Measurements from ENCODE around the gene ITPK1. TPM values are rescaled to one million over a fixed set of nuclear protein-coding genes. Genes with fewer than 3 reads are reported as not detected.

The ITPK1 gene
- polyA plus RNA-seq, 4 donors, result 98.8 to 153 (median 138) TPM

DNA sequence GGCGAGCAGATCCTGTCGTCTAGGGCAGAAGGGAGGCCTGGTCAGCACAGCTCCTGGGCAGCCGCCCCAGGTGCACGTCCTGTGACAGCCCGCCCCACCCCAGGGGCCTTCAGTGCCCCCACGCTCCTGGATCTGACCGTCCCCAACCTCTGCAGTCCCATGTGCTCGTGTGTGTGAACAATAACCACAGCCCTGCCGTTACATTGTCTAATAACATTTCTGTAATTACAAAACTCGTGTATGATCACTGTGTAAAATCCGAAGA is 153.0 kb downstream of the ITPK1 start:
- WGBS, 3 donors, result 92 to 96% (median 94%) methylated on average over 11 of the region's 11 CpGs
- no peak for DNase-seq
- no peak for FAIRE-seq

GRCh38 chr14:92962031-92962830 is 153.5 kb downstream of the ITPK1 start:
- Histone ChIP-seq H3K4me3 (ENCODE audit: low read depth in 1 of 3, low read length in 3 of 3) (no peak overlapping the region), H3K4me1 (ENCODE audit: control insufficient read depth in 3 of 3, insufficient read depth in 2 of 3, low read depth in 1 of 3, low read length in 2 of 3) (peaks cover 0 to 5% (median 0%) of the 10 kb centered on the region in 3 donors), H3K9me3 (ENCODE audit: control insufficient read depth in 2 of 2, insufficient read depth in 1 of 2, low read depth in 1 of 2, low read length in 1 of 2) (peaks cover 0 to 4% of the 10 kb centered on the region in 2 donors), H3K27ac (ENCODE audit: low read depth in 1 of 3, low read length in 2 of 3) (no peak overlapping the region), H3K36me3 (ENCODE audit: control insufficient read depth in 3 of 3, insufficient read depth in 2 of 3, low read depth in 1 of 3, low read length in 3 of 3) (peaks cover 4 to 72% (median 13%) of the 10 kb centered on the region in 3 donors), H3K27me3 (ENCODE audit: control insufficient read depth in 3 of 3, insufficient read depth in 3 of 3, low read length in 3 of 3) (no peaks in the 10 kb centered on the region)
- FAIRE-seq (no peak), DNase-seq (no peak)
- WGBS, 3 donors, result 90 to 94% (median 92%) methylated on average over 20 of the region's 20 CpGs

More for the DNA sequence above, 153.0 kb downstream of the ITPK1 start:
- Histone ChIP-seq H3K36me3 (ENCODE audit: control insufficient read depth in 3 of 3, insufficient read depth in 2 of 3, low read depth in 1 of 3, low read length in 3 of 3) (peaks cover 4 to 66% (median 12%) of the 10 kb centered on the region in 3 donors), H3K4me1 (ENCODE audit: control insufficient read depth in 3 of 3, insufficient read depth in 2 of 3, low read depth in 1 of 3, low read length in 2 of 3) (peaks cover 0 to 5% (median 0%) of the 10 kb centered on the region in 3 donors), H3K4me3 (ENCODE audit: low read depth in 1 of 3, low read length in 3 of 3) (no peak overlapping the region), H3K27ac (ENCODE audit: low read depth in 1 of 3, low read length in 2 of 3) (no peak overlapping the region), H3K9me3 (ENCODE audit: control insufficient read depth in 2 of 2, insufficient read depth in 1 of 2, low read depth in 1 of 2, low read length in 1 of 2) (peaks cover 0 to 4% of the 10 kb centered on the region in 2 donors), H3K27me3 (ENCODE audit: control insufficient read depth in 3 of 3, insufficient read depth in 3 of 3, low read length in 3 of 3) (no peaks in the 10 kb centered on the region)

GRCh38 chr14:92961567-92961855 is 154.2 kb downstream of the ITPK1 start:
- peaks cover 0 to 5% (median 0%) of the 10 kb centered on the region in 3 donors for H3K4me1 ChIP-seq (ENCODE audit: control insufficient read depth in 3 of 3, insufficient read depth in 2 of 3, low read depth in 1 of 3, low read length in 2 of 3)
- FAIRE-seq (no peak), DNase-seq (no peak)
- H3K27ac ChIP-seq (ENCODE audit: low read depth in 1 of 3, low read length in 2 of 3), result no peak overlapping the region
- no peaks in the 10 kb centered on the region for H3K27me3 ChIP-seq (ENCODE audit: control insufficient read depth in 3 of 3, insufficient read depth in 3 of 3, low read length in 3 of 3)
- WGBS, 3 donors, result 94 to 98% (median 95%) methylated on average over 7 of the region's 7 CpGs
- peaks cover 4 to 79% (median 18%) of the 10 kb centered on the region in 3 donors for H3K36me3 ChIP-seq (ENCODE audit: control insufficient read depth in 3 of 3, insufficient read depth in 2 of 3, low read depth in 1 of 3, low read length in 3 of 3)
- H3K9me3 ChIP-seq (ENCODE audit: control insufficient read depth in 2 of 2, insufficient read depth in 1 of 2, low read depth in 1 of 2, low read length in 1 of 2), result peaks cover 0 to 4% of the 10 kb centered on the region in 2 donors
- no peak overlapping the region for H3K4me3 ChIP-seq (ENCODE audit: low read depth in 1 of 3, low read length in 3 of 3)

- FAIRE-seq (no peak), DNase-seq (no peak)
- H3K27ac ChIP-seq (ENCODE audit: low read depth in 1 of 3, low read length in 2 of 3), result no peak overlapping the region
- no peaks in the 10 kb centered on the region for H3K27me3 ChIP-seq (ENCODE audit: control insufficient read depth in 3 of 3, insufficient read depth in 3 of 3, low read length in 3 of 3)
- H3K36me3 ChIP-seq (ENCODE audit: control insufficient read depth in 3 of 3, insufficient read depth in 2 of 3, low read depth in 1 of 3, low read length in 3 of 3), result peaks cover 4 to 82% (median 18%) of the 10 kb centered on the region in 3 donors
- peaks cover 0 to 4% of the 10 kb centered on the region in 2 donors for H3K9me3 ChIP-seq (ENCODE audit: control insufficient read depth in 2 of 2, insufficient read depth in 1 of 2, low read depth in 1 of 2, low read length in 1 of 2)
- 90 to 91% (median 91%) methylated on average over 18 of the region's 18 CpGs for WGBS, 3 donors
- peaks cover 0 to 5% (median 0%) of the 10 kb centered on the region in 3 donors for H3K4me1 ChIP-seq (ENCODE audit: control insufficient read depth in 3 of 3, insufficient read depth in 2 of 3, low read depth in 1 of 3, low read length in 2 of 3)
- no peak overlapping the region for H3K4me3 ChIP-seq (ENCODE audit: low read depth in 1 of 3, low read length in 3 of 3)
Measured at GRCh38 chr14:92960706-92961566, 154.8 kb downstream of the ITPK1 start.

GRCh38 chr14:92959761-92960680 is 155.7 kb downstream of the ITPK1 start:
- H3K27ac ChIP-seq (ENCODE audit: low read depth in 1 of 3, low read length in 2 of 3), result no peak overlapping the region
- DNase-seq (no peak), FAIRE-seq (no peak)
- no peak overlapping the region for H3K4me3 ChIP-seq (ENCODE audit: low read depth in 1 of 3, low read length in 3 of 3)
- H3K36me3 ChIP-seq (ENCODE audit: control insufficient read depth in 3 of 3, insufficient read depth in 2 of 3, low read depth in 1 of 3, low read length in 3 of 3), result peaks cover 4 to 89% (median 21%) of the 10 kb centered on the region in 3 donors
- peaks cover 0 to 4% of the 10 kb centered on the region in 2 donors for H3K9me3 ChIP-seq (ENCODE audit: control insufficient read depth in 2 of 2, insufficient read depth in 1 of 2, low read depth in 1 of 2, low read length in 1 of 2)
- H3K27me3 ChIP-seq (ENCODE audit: control insufficient read depth in 3 of 3, insufficient read depth in 3 of 3, low read length in 3 of 3), result no peaks in the 10 kb centered on the region
- peaks cover 0 to 5% (median 0%) of the 10 kb centered on the region in 3 donors for H3K4me1 ChIP-seq (ENCODE audit: control insufficient read depth in 3 of 3, insufficient read depth in 2 of 3, low read depth in 1 of 3, low read length in 2 of 3)
- 85 to 91% (median 89%) methylated on average over 30 of the region's 30 CpGs for WGBS, 3 donors

- H3K27ac ChIP-seq (ENCODE audit: low read depth in 1 of 3, low read length in 2 of 3), result no peak overlapping the region
- WGBS, 3 donors, result 80 to 93% (median 92%) methylated on average over 10 of the region's 10 CpGs
- DNase-seq (no peak), FAIRE-seq (no peak)
- H3K36me3 ChIP-seq (ENCODE audit: control insufficient read depth in 3 of 3, insufficient read depth in 2 of 3, low read depth in 1 of 3, low read length in 3 of 3), result peaks cover 4 to 95% (median 21%) of the 10 kb centered on the region in 3 donors
- no peaks in the 10 kb centered on the region for H3K9me3 ChIP-seq (ENCODE audit: control insufficient read depth in 2 of 2, insufficient read depth in 1 of 2, low read depth in 1 of 2, low read length in 1 of 2)
- H3K27me3 ChIP-seq (ENCODE audit: control insufficient read depth in 3 of 3, insufficient read depth in 3 of 3, low read length in 3 of 3), result no peaks in the 10 kb centered on the region
- H3K4me3 ChIP-seq (ENCODE audit: low read depth in 1 of 3, low read length in 3 of 3), result no peak overlapping the region
- H3K4me1 ChIP-seq (ENCODE audit: control insufficient read depth in 3 of 3, insufficient read depth in 2 of 3, low read depth in 1 of 3, low read length in 2 of 3), result peaks cover 0 to 5% (median 0%) of the 10 kb centered on the region in 3 donors
Measured at GRCh38 chr14:92959189-92959531, 156.6 kb downstream of the ITPK1 start.

DNA sequence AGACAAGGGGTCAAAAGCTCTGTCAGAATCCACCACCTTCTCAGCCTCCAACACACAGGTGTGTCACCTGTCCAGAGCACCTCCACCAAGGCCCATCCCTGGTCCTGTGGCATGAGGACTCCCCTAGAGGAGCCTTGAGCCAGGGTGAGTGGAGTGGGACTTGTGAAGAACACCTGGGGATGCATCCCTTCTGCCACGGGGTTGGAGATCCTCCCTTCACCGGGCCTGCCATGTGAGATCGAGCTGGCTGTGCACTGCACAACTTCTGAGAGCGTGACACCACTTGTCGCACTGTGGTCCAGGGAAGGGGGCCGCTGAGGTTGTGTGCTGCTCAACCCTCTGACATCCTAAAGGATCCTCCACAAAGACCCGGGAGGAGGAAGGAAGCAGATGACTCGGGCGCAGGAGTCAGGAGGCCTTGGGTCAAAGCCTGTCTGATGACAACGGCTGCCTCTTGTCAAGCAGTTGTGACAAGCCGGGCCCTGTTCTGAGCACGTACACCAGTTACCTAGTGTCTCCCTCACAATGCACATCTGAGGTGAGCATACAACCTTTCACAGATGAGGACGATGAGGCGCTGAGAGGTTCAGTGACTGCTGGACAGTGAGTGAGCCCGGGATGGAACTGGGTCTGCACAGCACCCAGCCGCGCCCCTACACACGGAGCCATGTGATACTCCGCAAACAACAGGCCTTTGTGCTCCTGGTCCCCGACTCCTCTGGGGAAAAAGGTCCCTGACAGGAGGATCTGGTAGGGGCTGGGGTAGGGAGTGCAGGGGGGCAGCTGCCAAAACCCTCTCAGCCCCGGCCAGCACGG is 157.1 kb downstream of the ITPK1 start:
- FAIRE-seq (no peak), DNase-seq (no peak)
- WGBS, 3 donors, result 87 to 91% (median 90%) methylated on average over 22 of the region's 22 CpGs
- peaks cover 4 to 98% (median 21%) of the 10 kb centered on the region in 3 donors for H3K36me3 ChIP-seq (ENCODE audit: control insufficient read depth in 3 of 3, insufficient read depth in 2 of 3, low read depth in 1 of 3, low read length in 3 of 3)
- peaks cover 0 to 5% (median 0%) of the 10 kb centered on the region in 3 donors for H3K4me1 ChIP-seq (ENCODE audit: control insufficient read depth in 3 of 3, insufficient read depth in 2 of 3, low read depth in 1 of 3, low read length in 2 of 3)
- no peaks in the 10 kb centered on the region for H3K9me3 ChIP-seq (ENCODE audit: control insufficient read depth in 2 of 2, insufficient read depth in 1 of 2, low read depth in 1 of 2, low read length in 1 of 2)
- no peak overlapping the region for H3K4me3 ChIP-seq (ENCODE audit: low read depth in 1 of 3, low read length in 3 of 3)
- no peaks in the 10 kb centered on the region for H3K27me3 ChIP-seq (ENCODE audit: control insufficient read depth in 3 of 3, insufficient read depth in 3 of 3, low read length in 3 of 3)
- no peak overlapping the region for H3K27ac ChIP-seq (ENCODE audit: low read depth in 1 of 3, low read length in 2 of 3)

Data from small intestine (tissue), 7 donors.